HG03175 (cell line): ENCODE results near the gene EXOC1.
A peak's percentile ranks its signal among the peaks of the same experiment; 100 is the strongest.

Experiments
- ATAC-seq: cut with Tn5 transposase; IDR thresholded peaks from one replicate; pipeline ENCODE4 v1.9.1; 2021; ENCODE audit warnings: mild to moderate bottlenecking, moderate library complexity; ENCODE audit not compliant: unreplicated experiment

Gene EXOC1

GRCh38 chr4:55947912-55948725, 94.7 kb downstream of the EXOC1 start:
- no peak for ATAC-seq

DNA sequence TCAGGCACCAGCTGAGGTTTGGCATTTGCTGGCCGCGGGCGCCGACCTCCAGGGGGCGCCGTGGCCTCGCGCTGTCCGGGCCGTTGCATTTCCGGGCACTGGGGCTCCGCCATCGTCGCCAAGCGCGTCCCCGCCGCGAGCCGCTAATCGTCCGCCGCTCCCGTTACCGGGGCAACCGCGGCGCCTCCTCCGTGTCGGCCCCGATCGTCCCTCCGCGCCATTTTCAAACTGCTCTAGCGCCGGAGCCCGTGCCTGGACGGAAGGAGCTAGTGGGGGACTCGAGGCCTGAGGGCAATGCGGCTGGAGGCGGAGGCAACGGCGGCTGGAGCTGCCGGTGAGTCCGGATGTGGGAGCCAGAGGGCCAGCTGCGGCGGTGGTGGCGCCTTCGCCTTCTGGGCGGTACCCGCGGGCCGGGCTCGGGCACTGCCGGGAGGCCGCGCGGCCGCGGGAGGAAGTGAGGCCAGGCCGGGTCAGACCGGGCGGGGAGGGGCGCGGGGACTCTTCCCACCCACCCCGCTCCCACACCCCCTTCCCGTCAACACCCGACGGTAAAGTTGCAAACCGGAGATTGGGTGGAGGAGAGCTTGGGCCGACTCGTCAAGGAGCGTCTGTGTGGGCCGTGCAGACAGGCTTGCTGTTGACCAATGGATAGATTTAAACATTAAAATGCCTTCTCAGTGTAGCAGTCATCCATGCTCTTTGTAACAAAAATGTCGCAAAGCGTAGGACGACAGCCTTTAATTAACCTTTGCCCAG, 95.5 kb downstream of the EXOC1 start, which contains the start of gene CEP135:
CEP135 (plus strand) TSS at position 220 of the 756 bp plus-strand sequence. CDS start 3,186 bp downstream, outside the sequence.
- peak; percentile 70 for ATAC-seq

DNA sequence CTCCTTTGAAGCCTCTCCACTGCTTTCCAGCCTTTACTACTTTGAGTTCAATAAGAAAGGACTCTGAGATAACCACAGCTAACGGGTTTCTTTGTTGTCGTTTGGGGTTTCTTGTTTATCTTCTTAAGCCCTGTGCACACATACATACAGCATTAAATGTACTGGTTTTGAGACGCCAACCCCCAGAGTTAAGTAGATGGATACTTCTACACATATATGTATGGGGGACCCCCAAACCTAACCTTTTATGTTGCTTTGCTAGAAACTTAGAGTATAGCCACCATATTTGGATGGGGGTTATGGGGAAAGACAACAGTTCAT, 96.0 kb downstream of the EXOC1 start:
- no peak for ATAC-seq

- ATAC-seq: no peak
Observed at GRCh38 chr4:55951191-55951922, 97.9 kb downstream of the EXOC1 start.
